ENCODE results near the gene CELA2A.
"Not testable (repeated sequence)": the region's sequence is repeated elsewhere in the genome, so short reads cannot be mapped to it uniquely, and the experiment has no call there.

The CELA2A gene

DNA sequence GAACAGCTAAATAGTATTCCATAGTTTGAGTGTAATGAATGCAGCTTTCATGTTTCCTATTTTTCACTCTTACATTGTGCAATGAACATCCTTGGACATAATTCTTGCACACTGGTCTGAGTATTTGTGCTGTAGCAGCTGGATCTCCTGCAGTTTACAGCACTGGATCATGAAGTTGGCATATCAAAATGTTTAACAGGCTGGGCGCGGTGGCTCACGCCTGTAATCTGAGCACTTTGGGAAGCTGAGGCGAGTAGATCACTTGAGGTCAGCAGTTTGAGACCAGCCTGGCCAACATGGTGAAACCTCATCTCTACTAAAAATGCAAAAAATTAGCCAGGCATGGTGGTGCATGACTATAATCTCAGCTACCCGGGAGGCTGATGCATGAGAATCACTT is 14.5 kb downstream of the CELA2A start:
- DNase-seq: not testable (repeated sequence)

- not testable (repeated sequence) for DNase-seq
These were observed 15.2 kb downstream of the CELA2A start for GRCh38 chr1:15471723-15472122.

DNA sequence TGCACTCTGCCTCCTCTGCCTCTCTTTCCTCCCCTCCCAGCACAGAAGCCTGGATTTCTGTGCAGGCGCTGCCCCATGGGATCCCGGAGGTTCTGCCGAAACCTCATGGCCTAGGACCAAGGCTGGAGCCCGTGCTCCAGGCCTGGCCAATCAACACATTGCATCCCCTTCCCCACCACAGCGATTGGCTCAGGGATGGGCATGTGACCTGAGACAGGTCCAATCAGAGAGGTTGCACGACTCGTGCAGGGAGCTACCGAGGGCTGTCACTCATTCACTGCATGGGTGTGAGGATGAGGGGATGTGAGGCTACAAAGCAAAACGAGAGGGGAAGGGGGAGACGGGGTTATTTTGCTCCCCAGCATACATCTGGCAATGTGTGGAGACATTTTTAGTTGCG is 16.1 kb downstream of the CELA2A start:
- DNase-seq: no peak

GRCh38 chr1:15475752-15476314 is 19.3 kb downstream of the CELA2A start, which contains the start of gene CELA2B:
CELA2B (plus strand) TSS chr1:15476104; CDS start chr1:15476126, 22 bp downstream.
- DNase-seq: no peak

DNA sequence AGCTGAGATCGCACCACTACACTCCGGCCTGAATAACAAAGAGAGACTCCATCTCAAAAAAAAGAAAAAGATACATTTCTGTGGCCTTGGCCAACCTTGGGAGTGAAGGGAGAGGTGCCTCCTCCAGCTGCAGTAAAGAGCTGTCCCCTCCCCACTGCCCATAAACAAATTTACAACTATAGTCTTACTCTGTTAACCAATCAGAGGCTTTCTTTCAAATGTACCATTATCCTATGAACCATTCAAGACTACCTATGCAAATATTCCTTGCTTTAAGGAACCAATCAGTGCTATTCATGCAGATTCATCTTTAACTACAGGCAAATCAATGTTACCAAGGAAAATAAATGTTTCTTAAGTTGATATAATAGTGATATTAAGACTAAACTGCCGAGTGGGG is 20.4 kb downstream of the CELA2A start:
- no peak for DNase-seq

GRCh38 chr1:15477646-15478212 is 21.2 kb downstream of the CELA2A start:
- no peak for DNase-seq

DNA sequence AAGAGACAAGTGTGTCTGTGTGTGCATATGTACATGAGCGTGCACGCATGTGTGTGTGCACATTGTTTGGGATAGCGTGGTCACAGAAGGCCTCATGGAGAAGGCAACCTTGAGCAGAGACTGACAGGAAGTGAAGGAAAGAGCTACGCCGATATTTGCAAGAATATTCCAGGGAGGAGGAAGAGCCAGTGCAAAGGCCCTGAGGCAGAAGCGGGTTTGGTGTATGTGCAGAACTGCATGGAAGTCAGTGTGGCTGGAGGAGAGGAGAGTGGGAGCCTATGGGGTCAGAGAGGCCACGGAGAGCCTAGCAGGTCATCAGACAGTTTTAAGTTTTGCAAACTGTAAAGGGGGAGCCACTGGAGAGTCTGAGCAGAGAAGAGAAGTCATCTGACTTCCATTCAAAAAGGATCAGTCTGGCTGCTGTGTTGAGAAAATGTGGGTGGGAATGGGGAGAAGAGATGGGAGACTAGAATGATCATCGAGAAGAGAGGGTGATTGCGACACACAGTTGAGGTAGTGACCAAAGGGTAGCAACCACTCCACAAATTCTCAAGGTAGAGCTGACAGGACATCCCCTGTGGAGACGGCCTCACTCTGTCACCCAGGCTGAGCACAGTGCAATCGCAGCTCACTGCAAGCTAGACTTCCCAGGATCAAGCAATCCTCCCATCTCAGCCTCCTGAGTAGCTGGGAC is 23.3 kb downstream of the CELA2A start:
- no peak for DNase-seq

GRCh38 chr1:15482455-15482854 is 25.9 kb downstream of the CELA2A start:
- not testable (repeated sequence) for DNase-seq

DNA sequence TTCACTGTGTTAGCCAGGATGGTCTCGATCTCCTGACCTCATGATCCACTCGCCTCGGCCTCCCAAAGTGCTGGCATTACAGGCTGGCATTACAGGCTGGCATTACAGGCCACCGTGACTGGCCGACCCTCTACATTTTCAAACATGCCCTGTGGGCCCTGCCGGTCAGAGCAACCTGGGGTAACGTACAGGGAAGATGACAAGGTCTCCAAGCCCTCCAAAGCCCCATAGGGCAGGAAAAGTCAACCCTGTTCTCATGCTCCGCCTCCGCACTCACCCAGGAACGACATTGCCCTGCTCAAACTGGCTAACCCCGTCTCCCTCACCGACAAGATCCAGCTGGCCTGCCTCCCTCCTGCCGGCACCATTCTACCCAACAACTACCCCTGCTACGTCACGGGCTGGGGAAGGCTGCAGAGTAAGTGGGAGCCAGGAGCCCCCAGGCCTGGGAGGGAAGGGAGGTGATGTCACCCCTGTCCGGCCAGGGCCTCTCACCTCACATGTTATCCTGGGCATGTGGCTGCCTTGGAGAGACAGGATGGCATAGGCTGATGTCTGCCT is 26.5 kb downstream of the CELA2A start:
- not testable (repeated sequence) for DNase-seq

DNA sequence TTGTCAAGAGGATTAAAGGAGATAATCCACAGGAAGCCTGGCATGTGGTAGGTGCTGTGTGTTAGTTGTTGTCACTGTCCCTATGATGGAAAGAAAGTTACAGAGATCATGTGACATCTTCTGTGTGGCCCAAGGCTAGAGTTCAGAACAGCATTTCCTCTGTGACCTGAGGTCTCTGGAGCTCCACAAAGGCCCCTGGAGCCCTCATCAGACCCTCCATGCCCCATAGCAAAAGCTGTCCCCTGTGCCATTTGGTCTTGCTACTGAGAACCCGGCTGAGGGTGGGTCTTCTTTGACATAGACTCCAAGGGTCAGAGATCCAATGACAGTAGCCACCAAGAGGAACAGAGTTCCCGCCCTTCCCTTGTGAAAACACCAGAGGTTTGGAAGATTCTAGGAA is 27.4 kb downstream of the CELA2A start:
- DNase-seq: no peak

- not testable (repeated sequence) for DNase-seq
These were observed 27.9 kb downstream of the CELA2A start for GRCh38 chr1:15484443-15484842.

DNA sequence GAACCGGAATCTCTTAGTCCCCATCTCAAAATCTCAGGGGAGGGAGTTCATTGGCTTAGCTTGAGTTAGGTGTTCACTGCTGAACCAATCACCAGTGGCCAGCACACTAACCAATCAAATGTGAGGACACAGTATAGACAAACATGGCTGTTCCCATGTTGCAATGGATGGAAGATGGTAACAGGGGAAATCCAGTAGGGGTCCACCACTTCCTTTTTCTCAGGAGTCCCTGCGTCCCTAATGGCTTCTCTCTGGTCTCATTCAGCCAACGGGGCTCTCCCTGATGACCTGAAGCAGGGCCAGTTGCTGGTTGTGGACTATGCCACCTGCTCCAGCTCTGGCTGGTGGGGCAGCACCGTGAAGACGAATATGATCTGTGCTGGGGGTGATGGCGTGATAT is 29.1 kb downstream of the CELA2A start:
- DNase-seq: no peak

DNA sequence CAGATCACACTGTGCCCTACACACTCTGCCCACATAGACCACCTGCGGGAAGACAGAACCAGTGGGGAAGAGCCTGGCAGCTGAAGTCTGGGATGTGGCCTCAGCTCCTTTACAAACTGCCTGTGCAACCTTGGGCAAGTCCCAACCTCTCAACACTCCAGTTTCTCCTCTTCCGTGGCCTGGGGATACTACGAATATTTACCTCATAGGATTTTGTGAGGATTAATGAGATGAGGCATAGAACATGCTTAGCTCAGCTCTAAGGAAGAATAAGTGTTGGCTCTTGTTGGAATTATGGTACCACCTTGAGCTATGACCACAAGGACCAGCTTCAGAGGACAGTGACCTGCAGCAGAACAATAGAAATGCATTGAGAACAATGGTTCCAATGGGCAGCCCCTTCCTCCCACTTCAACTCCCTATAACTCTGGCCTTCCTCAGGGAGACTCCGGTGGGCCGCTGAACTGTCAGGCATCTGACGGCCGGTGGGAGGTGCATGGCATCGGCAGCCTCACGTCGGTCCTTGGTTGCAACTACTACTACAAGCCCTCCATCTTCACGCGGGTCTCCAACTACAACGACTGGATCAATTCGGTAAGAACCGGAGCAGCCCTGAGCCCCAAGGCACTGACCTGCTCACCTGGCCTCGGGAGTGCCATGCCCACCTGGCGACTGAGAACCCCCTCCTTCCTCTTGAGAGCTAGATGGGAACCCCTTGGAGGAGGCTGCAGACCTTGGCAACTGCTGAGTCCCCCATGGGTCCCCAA is 30.5 kb downstream of the CELA2A start:
- not testable (repeated sequence) for DNase-seq

DNA sequence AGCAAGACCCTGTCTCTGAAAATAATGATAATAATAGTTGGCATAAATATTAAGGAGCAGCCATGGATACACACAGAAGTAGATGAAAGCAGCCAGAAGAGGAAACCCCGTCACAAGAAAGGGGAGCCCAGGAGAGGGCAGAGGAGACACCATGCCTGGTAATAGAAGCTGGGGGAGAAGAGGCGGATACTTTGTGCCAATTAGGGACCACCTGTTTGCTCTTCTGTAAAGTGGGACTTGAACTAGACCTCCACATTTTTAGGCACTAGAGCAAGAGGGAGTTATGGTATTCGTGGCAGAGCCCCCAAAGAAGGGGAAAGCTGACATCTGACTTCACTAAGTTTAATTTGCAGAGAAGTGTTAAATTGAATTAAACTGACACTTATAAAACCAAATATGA is 31.8 kb downstream of the CELA2A start:
- no peak for DNase-seq

DNA sequence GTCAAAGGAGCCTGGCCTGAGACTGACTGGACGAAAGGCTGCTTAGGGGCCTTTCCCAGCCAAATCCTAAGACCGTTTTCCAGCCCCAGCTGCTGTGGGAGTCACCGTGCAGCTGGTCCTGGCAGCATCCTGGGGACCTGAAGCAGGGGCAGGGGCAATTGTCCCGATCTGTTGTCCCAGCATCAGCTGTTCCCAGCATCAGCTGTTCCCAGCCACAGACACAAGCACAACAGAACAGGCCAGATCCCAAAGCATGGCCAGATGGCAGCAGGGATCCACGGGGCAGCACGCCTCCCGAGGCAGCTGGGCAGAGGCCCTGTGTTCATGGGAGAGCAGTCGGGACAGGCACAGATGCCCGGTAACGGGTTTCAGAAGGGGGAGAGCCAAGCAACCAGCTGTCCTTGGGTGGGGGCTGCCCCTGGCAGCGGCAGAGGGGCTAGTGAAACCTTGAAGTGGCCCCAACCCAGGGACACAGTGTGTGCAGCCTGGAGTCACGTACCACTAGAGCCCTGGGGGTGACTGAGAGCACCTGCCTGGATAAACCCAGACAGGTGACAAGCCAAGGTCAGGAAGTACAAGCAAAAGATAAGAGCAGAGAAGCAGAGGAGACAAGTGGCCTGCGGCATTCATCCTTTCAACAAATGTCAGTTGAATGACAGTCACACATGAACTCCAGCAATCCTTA is 32.7 kb downstream of the CELA2A start:
- DNase-seq: peak; percentile 79

- DNase-seq: not testable (repeated sequence)
These were observed 34.5 kb downstream of the CELA2A start for GRCh38 chr1:15491010-15491409.

DNA sequence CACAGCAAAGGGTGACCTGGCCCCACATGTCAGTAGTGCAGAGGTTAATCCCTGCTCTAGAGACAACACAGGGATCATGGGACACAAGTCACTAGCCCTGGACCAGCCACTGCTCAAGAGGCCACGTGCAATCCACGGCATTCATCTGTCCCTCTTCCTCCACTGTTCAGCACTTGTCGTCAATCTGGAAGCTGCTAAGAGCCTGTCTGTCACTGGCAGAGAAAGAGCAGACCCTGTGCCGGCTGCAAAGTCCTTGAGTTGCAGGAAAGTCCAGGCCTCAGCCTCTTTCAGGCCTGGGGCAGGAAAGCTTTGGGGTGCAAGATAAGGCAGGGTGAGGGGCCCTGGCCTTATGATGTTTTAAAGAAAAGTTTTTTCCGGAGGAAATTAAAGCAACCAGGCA is 36.1 kb downstream of the CELA2A start:
- DNase-seq: no peak

DNA sequence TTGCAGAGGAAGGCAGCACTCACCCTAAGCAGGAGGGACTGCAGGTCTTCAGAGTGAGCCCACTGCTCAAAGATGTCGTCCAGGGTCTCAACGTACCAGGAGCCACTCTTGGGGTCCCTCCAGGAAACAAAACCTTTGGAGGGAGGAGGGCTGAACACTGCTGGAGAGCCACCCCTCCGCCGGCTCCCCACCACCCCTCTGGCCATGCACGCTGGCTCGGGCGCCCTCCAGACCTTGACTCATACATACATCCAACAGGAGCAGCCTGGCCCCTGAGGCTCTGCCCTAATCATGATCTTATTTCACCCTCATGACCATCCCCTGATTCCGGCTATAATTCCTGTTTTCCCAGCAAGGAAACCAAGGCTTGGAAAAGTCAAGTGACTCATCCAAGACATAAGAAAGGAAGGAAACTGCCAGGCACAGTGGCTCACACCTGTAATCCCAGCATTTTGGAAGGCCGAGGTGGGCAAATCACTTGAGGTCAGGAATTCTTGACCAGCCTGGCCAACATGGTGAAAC is 37.4 kb downstream of the CELA2A start:
- DNase-seq: no peak

DNA sequence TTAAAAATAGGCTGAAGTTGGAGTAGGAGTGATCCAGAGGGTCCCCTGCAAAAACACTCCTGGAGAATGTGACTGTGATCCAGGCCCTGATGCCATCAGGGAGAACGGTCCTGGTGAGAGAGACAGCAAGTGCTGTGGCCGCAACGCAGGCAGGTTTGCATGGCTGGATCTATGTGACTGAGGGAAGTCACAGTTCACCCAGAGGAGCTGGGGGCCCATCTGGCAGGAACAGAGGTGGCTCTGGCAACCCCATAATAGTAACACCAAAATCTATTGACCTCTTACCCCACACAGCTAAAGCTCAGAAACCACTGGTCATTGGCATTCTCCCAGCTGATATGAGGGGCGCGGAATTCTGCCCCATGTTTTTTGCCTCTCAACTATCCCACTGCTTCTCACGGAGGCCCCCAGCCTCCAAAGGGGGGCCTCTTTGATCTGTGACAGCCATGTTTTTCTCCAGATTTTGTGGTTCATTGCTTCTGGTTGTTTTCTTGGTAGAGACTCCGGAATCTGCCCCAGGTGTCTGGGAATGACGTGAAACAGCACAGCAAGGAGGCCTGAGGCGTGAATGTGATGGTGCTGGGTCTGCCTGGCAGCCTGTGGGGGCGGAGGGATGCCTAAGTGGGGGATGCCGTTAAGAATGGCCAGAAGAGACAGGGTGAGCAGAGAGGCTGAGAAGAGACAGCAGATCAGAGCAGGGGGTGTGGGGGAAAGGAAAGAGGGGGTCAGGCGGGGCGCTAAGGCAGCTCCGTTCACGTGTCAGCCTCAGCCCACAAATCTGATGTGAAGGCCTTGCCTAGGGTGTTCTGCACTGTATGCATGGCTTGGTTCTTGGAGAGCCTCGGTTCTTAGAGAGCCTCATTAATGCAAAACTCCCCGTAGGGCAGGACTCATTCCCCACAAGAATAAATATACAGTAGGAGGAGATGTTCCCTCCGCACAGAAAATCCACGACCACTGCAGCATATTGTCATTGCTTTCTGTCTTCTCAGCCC is 43.9 kb downstream of the CELA2A start:
- DNase-seq: no peak

- DNase-seq: no peak
These were observed 44.9 kb downstream of the CELA2A start for GRCh38 chr1:15501208-15502032.

Data from right forelimb (tissue), 1 donor.